Astrocyte (in vitro differentiated cells and primary cell): ENCODE data around the gene MDM2. TPM values are rescaled to one million over a fixed set of nuclear protein-coding genes. Genes with fewer than 3 reads are reported as not detected.
"Not testable (repeated sequence)": the region's sequence is repeated elsewhere in the genome, so short reads cannot be mapped to it uniquely, and the experiment has no call there.

ENCODE experiments used
- DNase-seq: peaks from one replicate; pipeline ENCODE4 v3.0.0-alpha.2; 2010; ENCODE audit warnings: low read depth
- FAIRE-seq: peaks from 2 replicates; lab custom pipeline; 2011; peaks lifted over from hg19 to GRCh38; lab: Jason Lieb, UNC
- H2AFZ ChIP-seq: 2 replicates; pipeline ENCODE4 v1.6.0; 2012; ENCODE audit warnings: low read depth, low read length, inconsistent platforms
- H3K27ac ChIP-seq: 2 replicates; pipeline ENCODE4 v1.5.1; 2011; ENCODE audit warnings: low read depth, low read length, inconsistent platforms
- H3K27me3 ChIP-seq: 2 replicates; pipeline ENCODE4 v1.6.0; 2011; ENCODE audit warnings: low read length, inconsistent platforms; ENCODE audit not compliant: insufficient read depth
- H3K36me3 ChIP-seq: 2 replicates; pipeline ENCODE4 v1.5.1; 2011; ENCODE audit warnings: low read length, inconsistent platforms; ENCODE audit not compliant: insufficient read depth
- H3K4me1 ChIP-seq: 2 replicates; pipeline ENCODE4 v1.5.1; 2011; ENCODE audit warnings: low read length, inconsistent platforms; ENCODE audit not compliant: insufficient read depth
- H3K4me2 ChIP-seq: 2 replicates; pipeline ENCODE4 v1.6.0; 2012; ENCODE audit warnings: low read length, inconsistent platforms
- H3K4me3 ChIP-seq: 2 replicates; pipeline ENCODE4 v1.5.1; 2011; ENCODE audit warnings: low read depth, mild to moderate bottlenecking, low read length, inconsistent platforms; ENCODE audit not compliant: insufficient read depth
- H3K79me2 ChIP-seq: 2 replicates; pipeline ENCODE4 v1.6.0; 2012; ENCODE audit warnings: mild to moderate bottlenecking, low read length, inconsistent platforms; ENCODE audit not compliant: insufficient read depth
- H3K9ac ChIP-seq: 2 replicates; pipeline ENCODE4 v1.6.0; 2012; ENCODE audit warnings: mild to moderate bottlenecking, low read length, inconsistent platforms
- H3K9me3 ChIP-seq: 2 replicates; pipeline ENCODE4 v1.5.1; 2012; ENCODE audit warnings: low read depth, mild to moderate bottlenecking, low read length, inconsistent platforms; ENCODE audit not compliant: insufficient read depth
- H4K20me1 ChIP-seq: 2 replicates; pipeline ENCODE4 v1.6.0; 2012; ENCODE audit warnings: low read length, inconsistent platforms; ENCODE audit not compliant: insufficient read depth
- H3K27ac Mint-ChIP-seq: one replicate; pipeline ENCODE4 v1.8.0; 2021; ENCODE audit warnings: mild to moderate bottlenecking, mixed read lengths; ENCODE audit not compliant: unreplicated experiment
- H3K27me3 Mint-ChIP-seq: one replicate; pipeline ENCODE4 v1.8.0; 2021; ENCODE audit warnings: low read depth, mixed read lengths; ENCODE audit not compliant: unreplicated experiment
- H3K36me3 Mint-ChIP-seq: one replicate; pipeline ENCODE4 v1.8.0; 2021; ENCODE audit warnings: low read depth, mixed read lengths; ENCODE audit not compliant: unreplicated experiment
- H3K4me1 Mint-ChIP-seq: one replicate; pipeline ENCODE4 v1.8.0; 2021; ENCODE audit warnings: low read depth, mixed read lengths; ENCODE audit not compliant: unreplicated experiment
- H3K4me3 Mint-ChIP-seq: one replicate; pipeline ENCODE4 v1.8.0; 2021; ENCODE audit warnings: mild to moderate bottlenecking, moderate library complexity, mixed read lengths; ENCODE audit not compliant: unreplicated experiment
- H3K9me3 Mint-ChIP-seq: one replicate; pipeline ENCODE4 v1.8.0; 2021; ENCODE audit warnings: mild to moderate bottlenecking, mixed read lengths; ENCODE audit not compliant: unreplicated experiment
- CTCF ChIP-seq: IDR thresholded peaks from 2 replicates; pipeline ENCODE4 v1.5.1; 2011; ENCODE audit warnings: low read depth, mild to moderate bottlenecking, inconsistent platforms, low read length, moderate library complexity; ENCODE audit not compliant: insufficient read depth
- EZH2 ChIP-seq: IDR thresholded peaks from 2 replicates; pipeline ENCODE4 v1.6.1; 2012; ENCODE audit warnings: mild to moderate bottlenecking, low read length, inconsistent platforms; ENCODE audit not compliant: insufficient read depth
- total RNA-seq: library from RNA; stranded (reverse); gene quantifications from 2 replicates; pipeline ENCODE4 v1.2.1, GENCODE V29; 2021

The MDM2 gene
- total RNA-seq, 1 donor from 2014 or later: 828 TPM

- no peaks in the 10 kb centered on the region for H3K9me3 ChIP-seq
- no peak for DNase-seq
- peaks cover 67% of the 10 kb centered on the region for H3K36me3 ChIP-seq
- H3K79me2 ChIP-seq: peaks cover 92% of the 10 kb centered on the region
- H3K4me2 ChIP-seq: no peak overlapping the region
- no peak for TF ChIP-seq CTCF
- no peak for TF ChIP-seq EZH2
- H2AFZ ChIP-seq: no peak overlapping the region
- H3K36me3 Mint-ChIP-seq: peaks cover 29% of the 10 kb centered on the region
- no peak overlapping the region for H3K9ac ChIP-seq
- peak overlapping the region; percentile 79 for H3K4me3 Mint-ChIP-seq
- H3K27ac ChIP-seq: no peak overlapping the region
- no peaks in the 10 kb centered on the region for H3K27me3 Mint-ChIP-seq
- peaks cover 8% of the 10 kb centered on the region for H3K4me1 ChIP-seq
- no peak for FAIRE-seq
- peaks cover 93% of the 10 kb centered on the region for H4K20me1 ChIP-seq
- H3K27me3 ChIP-seq: no peaks in the 10 kb centered on the region
- H3K4me3 ChIP-seq: no peak overlapping the region
- H3K27ac Mint-ChIP-seq: peak overlapping the region; percentile 72
- no peaks in the 10 kb centered on the region for H3K9me3 Mint-ChIP-seq
- peaks cover 21% of the 10 kb centered on the region for H3K4me1 Mint-ChIP-seq
Measured at GRCh38 chr12:68815928-68816800, 8.2 kb downstream of the MDM2 start.

GRCh38 chr12:68819481-68819880, 11.5 kb downstream of the MDM2 start:
- H3K4me3 ChIP-seq, H3K9me3 Mint-ChIP-seq, H3K9me3 ChIP-seq, H2AFZ ChIP-seq, DNase-seq, H3K4me1 ChIP-seq, H3K27me3 Mint-ChIP-seq, H3K9ac ChIP-seq, H3K27ac ChIP-seq, FAIRE-seq, H3K4me2 ChIP-seq, H3K27me3 ChIP-seq: not testable (repeated sequence)
- Mint-ChIP-seq H3K36me3 (peaks cover 25% of the 10 kb centered on the region), H3K4me3 (peak overlapping the region; percentile 67), H3K27ac (peak overlapping the region; percentile 83), H3K4me1 (peaks cover 39% of the 10 kb centered on the region)
- peaks cover 87% of the 10 kb centered on the region for H3K79me2 ChIP-seq
- H4K20me1 ChIP-seq: peaks cover 92% of the 10 kb centered on the region
- peaks cover 64% of the 10 kb centered on the region for H3K36me3 ChIP-seq

GRCh38 chr12:68821357-68822188, 13.6 kb downstream of the MDM2 start:
- no peaks in the 10 kb centered on the region for H3K27me3 Mint-ChIP-seq
- Histone ChIP-seq H3K4me3 (no peak overlapping the region), H3K9ac (no peak overlapping the region), H3K27ac (no peak overlapping the region), H3K4me1 (peaks cover 14% of the 10 kb centered on the region), H3K79me2 (peaks cover 74% of the 10 kb centered on the region), H4K20me1 (peaks cover 82% of the 10 kb centered on the region), H3K4me2 (peak overlapping the region; percentile 19), H2AFZ (no peak overlapping the region), H3K9me3 (no peaks in the 10 kb centered on the region), H3K36me3 (peaks cover 59% of the 10 kb centered on the region), H3K27me3 (no peaks in the 10 kb centered on the region)
- H3K27ac Mint-ChIP-seq: peak overlapping the region; percentile 81
- no peaks in the 10 kb centered on the region for H3K9me3 Mint-ChIP-seq
- peak overlapping the region; percentile 79 for H3K4me3 Mint-ChIP-seq
- no peak for DNase-seq
- H3K36me3 Mint-ChIP-seq: peaks cover 22% of the 10 kb centered on the region
- H3K4me1 Mint-ChIP-seq: peaks cover 40% of the 10 kb centered on the region
- no peak for FAIRE-seq
- no peak for TF ChIP-seq CTCF
- no peak for TF ChIP-seq EZH2
